HepG2 (cell line): Measurements from ENCODE around the gene ATAD3C. TPM values are rescaled to one million over a fixed set of nuclear protein-coding genes. Genes with fewer than 3 reads are reported as not detected.

Experiments
- BRD4 ChIP-seq: sonication (generic); formaldehyde crosslinking; IDR thresholded peaks from 2 replicates; pipeline ENCODE4 v1.4.0; 2020; ENCODE audit warnings: missing genetic modification reagents
- CCAR2 ChIP-seq: fragments of 200-400 bp; formaldehyde crosslinking; optimal IDR thresholded peaks from 2 replicates; pipeline ENCODE3; 2018; ENCODE audit warnings: low read depth, mild to moderate bottlenecking, low read length, moderate library complexity
- GATAD2A ChIP-seq: IDR thresholded peaks from 2 replicates; pipeline ENCODE4 v1.6.1; 2016
- HNF4G ChIP-seq, 2 experiments: sonication (generic) in 1 of 2; formaldehyde crosslinking in 1 of 2; IDR thresholded peaks; 2 replicates each; pipeline versions ENCODE4 v1.4.0 to v1.6.1; 2011 to 2020; ENCODE audit warnings: borderline replicate concordance in 2 of 2, low read depth in 2 of 2, mild to moderate bottlenecking in 2 of 2, low read length in 1 of 2, missing genetic modification reagents in 1 of 2, moderate library complexity in 1 of 2
- KAT2B ChIP-seq: fragments of 150-350 bp; IDR thresholded peaks from 2 replicates; pipeline ENCODE4 v1.6.1; 2014; ENCODE audit warnings: low read depth, low read length, borderline replicate concordance
- MED8 ChIP-seq: sonication (generic); formaldehyde crosslinking; IDR thresholded peaks from 2 replicates; pipeline ENCODE4 v1.8.1; 2023; ENCODE audit warnings: mild to moderate bottlenecking, missing genetic modification reagents; ENCODE audit not compliant: insufficient replicate concordance
- ONECUT2 ChIP-seq: sonication (generic); formaldehyde crosslinking; IDR thresholded peaks from 2 replicates; pipeline ENCODE4 v1.4.0; 2020; ENCODE audit warnings: missing genetic modification reagents
- PLSCR1 ChIP-seq: sonication (generic); formaldehyde crosslinking; IDR thresholded peaks from 2 replicates; pipeline ENCODE4 v1.5.0; 2020; ENCODE audit warnings: missing genetic modification reagents, mild to moderate bottlenecking, borderline replicate concordance
- SP140L ChIP-seq: sonication (generic); formaldehyde crosslinking; IDR thresholded peaks from 2 replicates; pipeline ENCODE4 v1.4.0; 2020; ENCODE audit warnings: missing genetic modification reagents, borderline replicate concordance
- TAF15 ChIP-seq: fragments of 200-400 bp; formaldehyde crosslinking; IDR thresholded peaks from one replicate; pipeline ENCODE4 v1.6.1; 2018; ENCODE audit warnings: mild to moderate bottlenecking, low read depth, low read length; ENCODE audit not compliant: poor library complexity, severe bottlenecking
- TBP ChIP-seq: sonication (generic); formaldehyde crosslinking; IDR thresholded peaks from 2 replicates; pipeline ENCODE4 v1.5.0; 2020; ENCODE audit warnings: missing genetic modification reagents
- YEATS2 ChIP-seq: sonication (generic); formaldehyde crosslinking; IDR thresholded peaks from 2 replicates; pipeline ENCODE4 v1.4.0; 2020; ENCODE audit warnings: missing genetic modification reagents, borderline replicate concordance
- ZBTB49 ChIP-seq: sonication (generic); formaldehyde crosslinking; IDR thresholded peaks from 2 replicates; pipeline ENCODE4 v1.4.0; 2020; ENCODE audit warnings: missing genetic modification reagents, borderline replicate concordance
- ZBTB8A ChIP-seq: sonication (generic); formaldehyde crosslinking; IDR thresholded peaks from 2 replicates; pipeline ENCODE4 v1.4.0; 2020; ENCODE audit warnings: mild to moderate bottlenecking, low read depth, missing genetic modification reagents, borderline replicate concordance
- ZNF331 ChIP-seq: sonication (generic); formaldehyde crosslinking; IDR thresholded peaks from 2 replicates; pipeline ENCODE4 v1.4.0; 2020; ENCODE audit warnings: missing genetic modification reagents
- ZNF343 ChIP-seq: sonication (generic); formaldehyde crosslinking; IDR thresholded peaks from 2 replicates; pipeline ENCODE4 v1.4.0; 2020; ENCODE audit warnings: mild to moderate bottlenecking, missing genetic modification reagents
- ZNF354B ChIP-seq: sonication (generic); formaldehyde crosslinking; IDR thresholded peaks from 2 replicates; pipeline ENCODE4 v1.8.0; 2022; ENCODE audit warnings: mild to moderate bottlenecking, missing genetic modification reagents
- ZNF44 ChIP-seq: sonication (generic); formaldehyde crosslinking; IDR thresholded peaks from 2 replicates; pipeline ENCODE4 v1.5.1; 2020; ENCODE audit warnings: mild to moderate bottlenecking, missing genetic modification reagents
- ZNF460 ChIP-seq: sonication (generic); formaldehyde crosslinking; IDR thresholded peaks from 2 replicates; pipeline ENCODE4 v1.5.1; 2020; ENCODE audit warnings: missing genetic modification reagents, mild to moderate bottlenecking, borderline replicate concordance
- ZNF766 ChIP-seq: sonication (generic); formaldehyde crosslinking; IDR thresholded peaks from 2 replicates; pipeline ENCODE4 v1.5.0; 2020; ENCODE audit warnings: missing genetic modification reagents, borderline replicate concordance
- ZNF784 ChIP-seq: sonication (generic); formaldehyde crosslinking; IDR thresholded peaks from 2 replicates; pipeline ENCODE4 v1.5.1; 2020; ENCODE audit warnings: missing genetic modification reagents, mild to moderate bottlenecking, borderline replicate concordance
- ZZZ3 ChIP-seq: sonication (generic); formaldehyde crosslinking; IDR thresholded peaks from 2 replicates; pipeline ENCODE4 v1.4.0; 2020; ENCODE audit warnings: missing genetic modification reagents, mild to moderate bottlenecking, borderline replicate concordance
- polyA plus RNA-seq, 8 experiments: library from polyadenylated mRNA; depleted of rRNA in 3 of 8; stranded (reverse) in 7 of 8; unstranded in 1 of 8; fragments of >200 nt; fragmentation: Illumina TruSeq in 4 of 8; extraction: Trizol in 4 of 8; gene quantifications; 2 replicates each; pipeline versions ENCODE4 v1.2.1 to v1.2.3, GENCODE V29; 2011 to 2016; ENCODE audit warnings: low read depth in 4 of 8, missing spikeins in 1 of 8, mixed read lengths in 1 of 8; ENCODE audit not compliant: insufficient read depth in 1 of 8
- total RNA-seq, 5 experiments: library from RNA; depleted of rRNA; stranded (reverse); fragments of >200 nt; fragmentation: Illumina TruSeq; extraction: Trizol; gene quantifications; 2 replicates each; pipeline ENCODE4 v1.2.3, GENCODE V29; 2016; ENCODE audit warnings: low read depth in 1 of 5

ATAD3C gene
- total and polyA plus RNA-seq, 2 of the 13 experiments (the other 11 are each of a cell fraction or from before 2014, with no cell fraction given): 2.4 to 3.2 TPM

GRCh38 chr1:1406821-1407635 is 42.5 kb upstream of the ATAD3C start, which contains the start of gene MRPL20 (continued):
- TF ChIP-seq TAF15: no peak
- peak; percentile 97 for TF ChIP-seq MED8 (CRISPR knock-in tag)
- TF ChIP-seq SP140L (CRISPR knock-in tag): no peak; the same call in 1 of the 2 replicates
- TF ChIP-seq ZNF44 (CRISPR knock-in tag): peak; percentile 53; the same call in 1 of the 2 replicates
- no peak; the same call in 1 of the 2 replicates for TF ChIP-seq ZNF460 (CRISPR knock-in tag)
- no peak for TF ChIP-seq ZBTB8A (CRISPR knock-in tag)
- peak; percentile 83 for TF ChIP-seq ZNF784 (CRISPR knock-in tag)
- TF ChIP-seq ONECUT2 (CRISPR knock-in tag): no peak
- TF ChIP-seq ZBTB49 (CRISPR knock-in tag): peak; percentile 79
- TF ChIP-seq TBP: no peak
- TF ChIP-seq CCAR2: no peak
- TF ChIP-seq ZNF354B (CRISPR knock-in tag): no peak; the same call in 1 of the 2 replicates
- no peak; the same call in none of the 2 replicates for TF ChIP-seq ZZZ3
- no peak for TF ChIP-seq ZNF766 (CRISPR knock-in tag)
- TF ChIP-seq KAT2B: no peak
- TF ChIP-seq ZNF331 (CRISPR knock-in tag): peak; percentile 70
- peak; percentile 69 for TF ChIP-seq GATAD2A (CRISPR knock-in tag)
- peak; percentile 95 for TF ChIP-seq YEATS2 (CRISPR knock-in tag)
- peak; percentile 89 for TF ChIP-seq BRD4
- peak; percentile 89 for TF ChIP-seq HNF4G (IDR thresholded peaks at IDR 0.05; ENCODE audit: borderline replicate concordance, low read depth, low read length)
- peak; percentile 93 for TF ChIP-seq HNF4G (CRISPR knock-in tag; IDR thresholded peaks at IDR 0.05; ENCODE audit: borderline replicate concordance, low read depth)
- peak; percentile 71 for TF ChIP-seq ZNF343
- no peak; the same call in 1 of the 2 replicates for TF ChIP-seq PLSCR1 (CRISPR knock-in tag)
